Ovary (tissue), 3 donors: ENCODE measurements around the gene MGAT5.

Experiments
- EP300 ChIP-seq: sonication (generic); formaldehyde crosslinking; IDR thresholded peaks from one replicate; pipeline ENCODE4 v1.6.1; 2017; ENCODE audit warnings: antibody characterized with exemption
- POLR2A ChIP-seq: fragments of 450-650 bp; IDR thresholded peaks from one replicate; pipeline ENCODE4 v1.6.1; 2017; ENCODE audit warnings: antibody characterized with exemption, mild to moderate bottlenecking, moderate library complexity
- TF ChIP-seq, protein P1 (sequence below), 3 donors: fragments of 450-650 bp in 2 of 3; fragments of 200-600 bp in 1 of 3; IDR thresholded peaks; one replicate each; pipeline versions ENCODE4 v1.5.1 to v1.8.0; 2016 to 2022; ENCODE audit warnings: antibody characterized with exemption in 3 of 3, mild to moderate bottlenecking in 1 of 3
- donor health status: DM: no; HTN: no; CAD: no.

- TF ChIP-seq, protein P1, sequence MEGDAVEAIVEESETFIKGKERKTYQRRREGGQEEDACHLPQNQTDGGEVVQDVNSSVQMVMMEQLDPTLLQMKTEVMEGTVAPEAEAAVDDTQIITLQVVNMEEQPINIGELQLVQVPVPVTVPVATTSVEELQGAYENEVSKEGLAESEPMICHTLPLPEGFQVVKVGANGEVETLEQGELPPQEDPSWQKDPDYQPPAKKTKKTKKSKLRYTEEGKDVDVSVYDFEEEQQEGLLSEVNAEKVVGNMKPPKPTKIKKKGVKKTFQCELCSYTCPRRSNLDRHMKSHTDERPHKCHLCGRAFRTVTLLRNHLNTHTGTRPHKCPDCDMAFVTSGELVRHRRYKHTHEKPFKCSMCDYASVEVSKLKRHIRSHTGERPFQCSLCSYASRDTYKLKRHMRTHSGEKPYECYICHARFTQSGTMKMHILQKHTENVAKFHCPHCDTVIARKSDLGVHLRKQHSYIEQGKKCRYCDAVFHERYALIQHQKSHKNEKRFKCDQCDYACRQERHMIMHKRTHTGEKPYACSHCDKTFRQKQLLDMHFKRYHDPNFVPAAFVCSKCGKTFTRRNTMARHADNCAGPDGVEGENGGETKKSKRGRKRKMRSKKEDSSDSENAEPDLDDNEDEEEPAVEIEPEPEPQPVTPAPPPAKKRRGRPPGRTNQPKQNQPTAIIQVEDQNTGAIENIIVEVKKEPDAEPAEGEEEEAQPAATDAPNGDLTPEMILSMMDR (IDR thresholded peaks at IDR 0.05), result no peak
- TF ChIP-seq POLR2A (no peak), EP300 (no peak)
Measured at GRCh38 chr2:134462275-134462674, 208.4 kb downstream of the MGAT5 start.
